ENCODE data around the gene SFTPA2.
"Not testable (repeated sequence)": the region's sequence is repeated elsewhere in the genome, so short reads cannot be mapped to it uniquely, and the experiment has no call there.

GRCh38 chr10:79509934-79510508 is 50.2 kb downstream of the SFTPA2 start:
- TF ChIP-seq POLR2A (IDR thresholded peaks at IDR 0.05; ENCODE audit: low read length); GATA1 (IDR thresholded peaks at IDR 0.05; ENCODE audit: low read depth, low read length): not testable (repeated sequence)

Data from erythroblast (primary cell).